HAP-1 (cell line): ENCODE measurements around the gene PDE6D.

ENCODE experiments used
- DNase-seq, 2 experiments: peaks; one replicate each; pipeline ENCODE4 v3.0.0-alpha.2; 2016 to 2020; ENCODE audit warnings: low spot score in 2 of 2
- H3K27me3 ChIP-seq: fragments of 250-450 bp; sonication (Bioruptor Pico); 2 replicates; pipeline ENCODE4 v1.5.1; 2020; ENCODE audit warnings: low read depth, mild to moderate bottlenecking, moderate library complexity
- H3K36me3 ChIP-seq: fragments of 250-450 bp; sonication (Bioruptor Pico); replicated peaks from 2 replicates; pipeline ENCODE4 v1.5.1; 2020; ENCODE audit warnings: mild to moderate bottlenecking
- H3K4me1 ChIP-seq: fragments of 250-450 bp; sonication (Bioruptor Pico); 2 replicates; pipeline ENCODE4 v1.5.1; 2020; ENCODE audit warnings: mild to moderate bottlenecking
- H3K4me3 ChIP-seq: fragments of 250-450 bp; sonication (Bioruptor Pico); 2 replicates; pipeline ENCODE4 v1.5.1; 2020; ENCODE audit warnings: mild to moderate bottlenecking, moderate library complexity
- H3K9me3 ChIP-seq: fragments of 250-450 bp; sonication (Bioruptor Pico); 2 replicates; pipeline ENCODE4 v1.5.1; 2020; ENCODE audit warnings: mild to moderate bottlenecking, moderate library complexity
- in situ Hi-C: fragments of 300-500 bp; cut with MboI; formaldehyde crosslinking; loops from 3 replicates; pipeline ENCODE4 v1.14.3; 2020; ENCODE audit warnings: low sequenced_read_pairs, inconsistent platforms, mixed read lengths

The PDE6D gene

GRCh38 chr2:231786917-231787292 is 5.8 kb upstream of the PDE6D start:
- no peaks in the 10 kb centered on the region for H3K27me3 ChIP-seq
- peaks cover 27% of the 10 kb centered on the region for H3K36me3 ChIP-seq
- DNase-seq = no peak
- H3K4me1 ChIP-seq = peaks cover 14% of the 10 kb centered on the region
- in situ Hi-C loops = loop anchor here (10.0 kb wide), 1 partner anchor 172 kb away; no protein-coding TSS in a partner anchor
- no peaks in the 10 kb centered on the region for H3K9me3 ChIP-seq
- peak overlapping the region; percentile 70 for H3K4me3 ChIP-seq

- Histone ChIP-seq H3K9me3 (no peaks in the 10 kb centered on the region), H3K4me1 (peaks cover 14% of the 10 kb centered on the region), H3K4me3 (peak within 1 kb of the TSS; percentile 70), H3K36me3 (peaks cover 22% of the 10 kb centered on the region), H3K27me3 (no peaks in the 10 kb centered on the region)
- peak; percentile 61 to 94 for DNase-seq
- in situ Hi-C loops = loop anchor here (10.0 kb wide), 1 partner anchor 172 kb away; no protein-coding TSS in a partner anchor
These were observed 5.3 kb upstream of the PDE6D start, which contains the start of gene COPS7B for GRCh38 chr2:231786177-231786916. COPS7B (plus strand) TSS chr2:231786445; CDS start chr2:231788571, 2,126 bp downstream.

GRCh38 chr2:231785822-231786176 is 4.7 kb upstream of the PDE6D start:
- H3K4me3 ChIP-seq = peak overlapping the region; percentile 70
- H3K36me3 ChIP-seq = peaks cover 17% of the 10 kb centered on the region
- in situ Hi-C loops = loop anchor here (10.0 kb wide), 1 partner anchor 171 kb away; no protein-coding TSS in a partner anchor
- no peaks in the 10 kb centered on the region for H3K27me3 ChIP-seq
- DNase-seq = no peak
- peaks cover 14% of the 10 kb centered on the region for H3K4me1 ChIP-seq
- no peaks in the 10 kb centered on the region for H3K9me3 ChIP-seq

GRCh38 chr2:231785413-231785812 is 4.3 kb upstream of the PDE6D start:
- in situ Hi-C loops = loop anchor here (10.0 kb wide), 1 partner anchor 171 kb away; no protein-coding TSS in a partner anchor
- peaks cover 17% of the 10 kb centered on the region for H3K36me3 ChIP-seq
- DNase-seq = no peak
- H3K27me3 ChIP-seq = no peaks in the 10 kb centered on the region
- H3K4me1 ChIP-seq = peaks cover 14% of the 10 kb centered on the region
- H3K4me3 ChIP-seq = no peak overlapping the region
- H3K9me3 ChIP-seq = no peaks in the 10 kb centered on the region

- in situ Hi-C loops = loop anchor here (10.0 kb wide), 1 partner anchor 167 kb away; no protein-coding TSS in a partner anchor
- Histone ChIP-seq H3K9me3 (no peaks in the 10 kb centered on the region), H3K36me3 (no peaks in the 10 kb centered on the region), H3K27me3 (no peaks in the 10 kb centered on the region), H3K4me3 (peak overlapping the region; percentile 88), H3K4me1 (peaks cover 11% of the 10 kb centered on the region)
- DNase-seq = peak in 1 of 2 experiments; percentile 14
These were observed 980 bp upstream of the PDE6D start for GRCh38 chr2:231781798-231782726.

GRCh38 chr2:231780123-231780908 is 766 bp downstream of the PDE6D start:
- no peaks in the 10 kb centered on the region; the same call in 1 of the 2 replicates for H3K36me3 ChIP-seq
- H3K27me3 ChIP-seq = no peaks in the 10 kb centered on the region
- in situ Hi-C loops = loop anchor here (10.0 kb wide), 1 partner anchor 166 kb away; no protein-coding TSS in a partner anchor
- H3K4me1 ChIP-seq = peaks cover 5% of the 10 kb centered on the region
- H3K9me3 ChIP-seq = no peaks in the 10 kb centered on the region
- DNase-seq = peak in 1 of 2 experiments; percentile 61
- peak overlapping the region; percentile 88 for H3K4me3 ChIP-seq

GRCh38 chr2:231769170-231770136 is 11.6 kb downstream of the PDE6D start:
- no peaks in the 10 kb centered on the region; the same call in 1 of the 2 replicates for H3K9me3 ChIP-seq
- no peak overlapping the region for H3K4me3 ChIP-seq
- in situ Hi-C loops = no loop called here
- no peak for DNase-seq
- peaks cover 8% of the 10 kb centered on the region for H3K4me1 ChIP-seq
- H3K27me3 ChIP-seq = no peaks in the 10 kb centered on the region
- no peaks in the 10 kb centered on the region for H3K36me3 ChIP-seq

- H3K36me3 ChIP-seq = no peaks in the 10 kb centered on the region
- peaks cover 8% of the 10 kb centered on the region; the same call in 1 of the 2 replicates for H3K4me1 ChIP-seq
- H3K9me3 ChIP-seq = no peaks in the 10 kb centered on the region; the same call in 1 of the 2 replicates
- H3K4me3 ChIP-seq = no peak overlapping the region
- in situ Hi-C loops = no loop called here
- H3K27me3 ChIP-seq = no peaks in the 10 kb centered on the region
- no peak for DNase-seq
These were observed 15.6 kb downstream of the PDE6D start for GRCh38 chr2:231765496-231765929.

GRCh38 chr2:231764760-231765159 is 16.3 kb downstream of the PDE6D start:
- H3K36me3 ChIP-seq = no peaks in the 10 kb centered on the region
- no peaks in the 10 kb centered on the region for H3K27me3 ChIP-seq
- peaks cover 8% of the 10 kb centered on the region; the same call in 1 of the 2 replicates for H3K4me1 ChIP-seq
- no peaks in the 10 kb centered on the region; the same call in 1 of the 2 replicates for H3K9me3 ChIP-seq
- DNase-seq = no peak
- in situ Hi-C loops = no loop called here
- no peak overlapping the region for H3K4me3 ChIP-seq

GRCh38 chr2:231764124-231764523 is 17.0 kb downstream of the PDE6D start:
- Histone ChIP-seq H3K4me3 (no peak overlapping the region), H3K36me3 (no peaks in the 10 kb centered on the region), H3K27me3 (no peaks in the 10 kb centered on the region), H3K9me3 (no peaks in the 10 kb centered on the region; the same call in 1 of the 2 replicates), H3K4me1 (peaks cover 8% of the 10 kb centered on the region; the same call in 1 of the 2 replicates)
- in situ Hi-C loops = no loop called here
- no peak for DNase-seq

GRCh38 chr2:231761735-231762134 is 19.3 kb downstream of the PDE6D start:
- Histone ChIP-seq H3K9me3 (no peaks in the 10 kb centered on the region), H3K36me3 (no peaks in the 10 kb centered on the region), H3K4me1 (peaks cover 5% of the 10 kb centered on the region; the same call in 1 of the 2 replicates), H3K27me3 (no peaks in the 10 kb centered on the region), H3K4me3 (no peak overlapping the region)
- in situ Hi-C loops = no loop called here
- no peak for DNase-seq

- in situ Hi-C loops = no loop called here
- Histone ChIP-seq H3K27me3 (no peaks in the 10 kb centered on the region), H3K36me3 (no peaks in the 10 kb centered on the region), H3K4me3 (no peak overlapping the region), H3K4me1 (no peaks in the 10 kb centered on the region), H3K9me3 (no peaks in the 10 kb centered on the region)
- DNase-seq = no peak
These were observed 29.0 kb downstream of the PDE6D start for GRCh38 chr2:231752061-231752460.
